Cerebellar cortex (tissue), 1 donor: Measurements from ENCODE around the gene EYS.

Source experiments
- DNase-seq: peaks from one replicate; pipeline ENCODE4 v3.0.0-alpha.2; 2015; ENCODE audit warnings: low spot score

EYS gene

GRCh38 chr6:64831680-64832079 is 875.3 kb downstream of the EYS start:
- DNase-seq, result no peak

DNA sequence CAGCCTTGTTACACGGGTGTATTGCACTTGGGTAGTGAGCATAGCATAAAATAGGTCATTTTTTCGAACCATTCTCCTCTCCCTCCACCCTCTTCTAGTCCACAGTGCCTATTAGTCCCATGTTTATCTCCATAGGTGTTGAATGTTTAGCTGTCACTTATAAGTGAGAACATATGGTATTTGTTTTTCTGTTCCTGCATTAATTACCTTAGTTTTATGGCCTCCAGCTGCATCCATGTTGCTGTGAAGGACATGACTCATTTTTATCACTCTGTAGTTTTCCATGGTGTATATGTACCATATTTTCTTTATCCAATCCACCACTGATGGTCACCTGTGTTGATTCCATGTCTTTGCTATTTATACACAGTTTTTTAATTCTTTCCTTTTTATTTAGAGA is 889.5 kb downstream of the EYS start:
- no peak for DNase-seq

- DNase-seq, result no peak
Observed at GRCh38 chr6:64815718-64816117, 891.3 kb downstream of the EYS start.

- no peak for DNase-seq
Observed at GRCh38 chr6:64812138-64812537, 894.9 kb downstream of the EYS start.

DNA sequence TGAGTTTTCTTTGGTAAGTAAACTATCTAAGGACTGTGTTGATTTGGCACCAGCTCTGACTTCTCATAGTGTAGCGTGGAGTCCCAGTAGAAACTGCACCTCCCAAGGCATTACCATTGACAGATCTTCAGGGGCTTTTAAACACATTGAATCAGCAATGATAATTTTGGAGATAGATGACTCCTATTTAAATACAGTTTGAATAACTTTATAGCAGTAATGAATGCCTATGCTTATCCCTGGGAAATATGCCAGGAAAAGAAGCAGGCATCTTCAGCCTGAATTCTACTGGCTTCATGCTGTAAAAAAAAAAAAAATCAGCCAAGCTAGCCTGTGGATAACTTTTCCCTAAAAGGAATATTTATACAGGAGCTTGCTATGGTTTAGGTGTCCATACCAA is 895.9 kb downstream of the EYS start:
- DNase-seq, result no peak

- no peak for DNase-seq
Observed at GRCh38 chr6:64807785-64808184, 899.2 kb downstream of the EYS start.

DNA sequence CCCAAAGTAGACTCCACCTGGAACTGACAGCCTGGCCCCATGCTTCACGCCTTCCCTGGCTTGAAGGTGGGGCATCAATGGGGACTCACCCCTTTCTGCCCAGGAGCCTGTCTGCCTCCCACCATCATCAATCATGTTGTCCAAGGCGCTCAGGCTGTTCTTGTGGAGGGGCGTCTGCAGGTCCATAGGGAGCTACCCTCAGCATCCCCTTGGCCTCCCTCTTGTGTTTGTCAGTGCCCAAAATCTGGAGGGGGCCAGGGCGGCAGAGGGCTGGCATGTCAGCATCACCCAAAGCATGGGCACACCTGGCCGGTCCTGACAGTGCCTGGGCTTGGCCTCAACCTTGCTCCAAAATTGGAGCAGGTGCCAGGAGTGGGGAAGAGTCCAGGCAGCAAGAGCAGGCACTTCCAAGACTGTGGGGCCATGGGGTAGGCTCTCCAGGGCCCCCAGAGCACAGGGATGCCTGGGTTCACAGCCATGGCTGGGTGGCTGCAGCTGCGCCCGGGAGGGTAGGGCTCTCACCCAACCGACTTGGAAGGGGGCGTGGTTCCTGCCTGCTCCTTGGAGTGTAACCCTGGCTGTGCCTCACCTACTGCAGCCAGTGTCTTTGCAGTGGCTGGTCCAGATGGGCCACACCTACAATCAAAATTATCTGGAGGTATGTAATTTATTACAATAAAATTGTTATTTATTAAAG is 903.4 kb downstream of the EYS start:
- DNase-seq, result no peak

GRCh38 chr6:64792534-64792933 is 914.5 kb downstream of the EYS start:
- no peak for DNase-seq

- DNase-seq, result no peak
Observed at GRCh38 chr6:64789476-64789875, 917.5 kb downstream of the EYS start.

GRCh38 chr6:64786736-64787135 is 920.3 kb downstream of the EYS start:
- DNase-seq, result no peak

DNA sequence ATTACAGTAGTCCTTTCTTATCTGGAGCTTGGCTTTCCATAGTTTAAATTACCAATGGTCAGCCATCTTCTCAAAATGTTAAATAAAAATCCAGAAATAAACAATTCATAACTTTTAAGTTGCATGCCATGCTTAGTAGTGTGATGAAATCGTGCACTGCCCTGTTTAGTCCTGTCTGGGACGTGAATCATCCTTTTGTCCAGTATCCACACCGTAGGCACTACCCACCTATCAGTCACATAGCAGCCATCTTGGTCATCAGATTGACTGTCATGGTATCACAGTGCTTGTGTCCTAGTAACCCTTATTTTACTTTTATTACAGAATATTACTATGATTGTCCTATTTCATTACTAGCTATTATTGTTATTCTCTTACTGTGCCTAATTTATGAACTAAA is 924.1 kb downstream of the EYS start:
- DNase-seq, result no peak

DNA sequence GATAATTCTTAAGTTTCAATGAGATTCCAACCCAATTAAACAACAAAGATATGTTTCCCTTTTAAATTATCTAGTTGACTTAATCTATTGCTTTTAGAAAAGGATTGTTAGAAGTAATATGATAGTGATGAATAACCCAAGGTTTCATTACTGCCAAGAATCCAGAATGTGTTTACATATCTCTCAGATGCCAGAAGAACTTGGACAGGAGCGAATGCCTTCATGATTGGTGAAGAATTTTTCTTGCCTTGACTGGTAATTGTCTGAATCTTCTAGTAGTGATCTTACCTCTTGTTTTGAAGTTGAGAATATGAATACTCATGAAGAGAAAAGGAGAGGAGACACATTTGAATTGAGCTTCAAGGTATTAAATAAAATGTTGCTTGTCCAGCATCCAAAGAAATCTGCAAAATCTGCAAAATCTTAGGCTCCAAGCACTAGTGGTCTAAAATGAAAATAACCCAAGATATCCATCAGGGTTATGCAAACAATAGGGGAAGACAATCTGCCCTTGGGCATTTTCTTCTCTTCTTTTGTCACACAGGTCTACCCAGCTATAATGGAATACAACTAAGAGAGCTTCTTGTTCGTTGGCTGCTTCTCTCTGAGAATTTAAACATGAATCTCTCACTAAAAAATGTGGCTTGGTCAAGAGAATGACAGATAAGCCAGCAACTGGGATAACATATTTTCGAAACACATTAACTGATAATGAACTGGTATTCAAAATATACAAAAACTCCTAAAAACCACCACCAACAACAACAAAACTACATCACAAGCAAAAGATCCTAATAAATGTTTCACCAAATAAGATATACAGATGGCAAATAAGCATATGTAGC is 928.9 kb downstream of the EYS start:
- no peak for DNase-seq

- no peak for DNase-seq
Observed at GRCh38 chr6:64776359-64776758, 930.7 kb downstream of the EYS start.

DNA sequence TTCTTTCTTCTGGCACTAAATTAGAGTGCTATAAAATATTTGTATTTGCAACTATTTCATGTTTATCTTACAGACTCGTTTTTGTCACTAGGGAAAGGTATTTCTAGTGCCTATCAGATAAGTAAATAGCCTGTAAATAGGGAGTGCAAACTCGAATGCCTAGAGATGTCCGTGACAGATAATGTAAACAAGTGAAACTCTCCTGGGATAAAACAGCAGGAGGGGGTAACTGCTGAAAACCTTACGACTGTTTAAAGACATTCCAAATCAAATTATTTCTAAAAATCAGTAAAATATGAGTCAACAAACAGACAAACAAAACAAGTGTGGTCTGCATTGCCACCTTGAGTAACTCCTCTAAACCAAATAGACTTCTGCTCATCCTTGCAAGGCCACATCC is 932.1 kb downstream of the EYS start:
- no peak for DNase-seq

DNA sequence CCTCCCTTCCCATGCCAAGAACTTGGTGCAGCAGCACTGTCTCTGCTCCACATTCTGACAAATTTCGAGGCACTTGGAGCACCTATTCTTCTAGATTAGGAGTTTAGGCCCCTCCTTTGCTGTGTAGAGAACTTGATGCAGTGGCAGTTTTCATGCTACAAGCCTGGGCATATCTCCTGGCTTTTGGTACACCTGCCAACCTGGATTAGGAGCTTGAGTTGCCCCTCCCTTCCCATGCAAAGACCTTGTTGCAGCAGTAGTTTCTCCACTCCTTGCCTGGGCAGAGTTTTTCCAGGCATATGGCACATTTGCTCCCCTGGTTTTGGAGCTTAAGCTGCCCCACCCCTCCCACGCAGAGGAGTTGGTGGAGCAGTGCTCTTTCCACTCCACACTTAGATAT is 956.1 kb downstream of the EYS start:
- no peak for DNase-seq

DNA sequence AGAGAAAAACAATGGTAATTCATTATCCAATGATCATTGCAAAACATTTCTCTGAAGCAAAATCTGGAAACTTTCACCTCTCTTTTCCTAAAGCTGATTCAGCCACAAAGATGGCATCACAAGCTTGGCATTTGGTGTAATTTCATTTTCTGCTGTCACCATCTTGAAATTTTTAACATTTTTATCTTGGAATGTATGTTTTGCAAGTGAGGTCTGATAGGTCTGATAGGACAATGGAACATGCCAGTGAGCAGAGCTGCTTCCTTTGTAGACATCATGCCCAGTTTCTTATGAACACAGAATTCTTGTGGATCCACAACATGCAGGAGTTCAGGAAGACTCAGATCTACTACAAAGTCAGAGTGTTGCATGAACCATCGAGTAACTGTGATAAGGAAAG is 969.6 kb downstream of the EYS start:
- no peak for DNase-seq

- DNase-seq, result no peak
Observed at GRCh38 chr6:64736421-64736950, 970.5 kb downstream of the EYS start.

DNA sequence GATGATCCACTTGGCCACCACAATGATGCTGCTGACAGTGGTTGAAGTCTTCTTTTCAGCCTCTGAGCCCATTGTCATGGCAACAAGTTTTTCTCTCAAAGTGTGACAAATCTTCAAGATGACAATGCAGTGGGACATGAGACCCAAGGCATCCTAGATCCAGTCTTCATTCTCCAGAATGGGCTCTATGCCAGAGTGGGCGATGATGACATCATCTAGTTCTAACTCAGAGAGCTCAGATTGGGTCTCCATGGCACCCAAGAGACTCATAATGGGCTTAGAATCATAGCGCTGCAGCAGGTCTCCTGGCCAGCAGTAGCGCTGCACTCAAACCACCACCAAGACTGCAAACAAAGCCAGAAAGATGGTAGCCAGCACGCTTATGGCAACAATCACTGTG is 973.6 kb downstream of the EYS start:
- DNase-seq, result no peak

DNA sequence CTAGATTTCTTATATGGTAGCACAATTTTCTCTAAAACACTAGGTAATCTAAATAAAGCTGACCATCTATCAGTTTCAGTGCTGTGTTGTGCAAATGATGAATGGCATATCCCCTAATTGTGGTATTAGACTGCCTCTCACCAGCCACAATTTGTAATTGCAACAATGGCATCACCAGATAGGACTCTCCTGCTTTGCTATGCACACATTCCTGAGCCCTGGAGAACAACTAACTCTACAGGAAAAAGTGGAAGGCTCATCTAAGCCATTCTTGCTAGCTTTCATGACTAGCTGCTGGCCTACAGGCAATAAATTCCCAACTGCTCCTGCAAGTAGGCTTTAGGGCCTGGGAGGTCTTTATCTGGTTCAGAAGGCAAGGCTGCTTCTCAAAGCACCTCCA is 974.1 kb downstream of the EYS start:
- no peak for DNase-seq

- no peak for DNase-seq
Observed at GRCh38 chr6:64729522-64729921, 977.5 kb downstream of the EYS start.

DNA sequence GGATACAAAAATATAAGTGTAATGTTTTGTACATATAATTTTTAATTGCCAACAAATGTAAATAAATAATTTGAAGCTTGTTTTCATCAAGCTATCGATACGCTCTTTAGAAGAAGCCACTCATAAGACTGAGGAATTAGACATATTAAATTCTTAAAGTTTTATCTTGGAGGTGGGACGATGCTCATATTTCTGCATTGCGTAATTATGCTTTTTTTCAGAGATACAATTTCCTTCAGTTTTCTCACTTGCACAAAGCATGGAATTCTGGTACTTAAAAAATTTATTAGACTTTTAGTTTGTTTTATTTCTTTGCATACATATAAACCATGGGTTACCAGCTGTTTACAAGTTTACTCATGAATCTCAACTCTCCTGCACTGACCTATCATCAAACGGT is 980.0 kb downstream of the EYS start:
- DNase-seq, result no peak

DNA sequence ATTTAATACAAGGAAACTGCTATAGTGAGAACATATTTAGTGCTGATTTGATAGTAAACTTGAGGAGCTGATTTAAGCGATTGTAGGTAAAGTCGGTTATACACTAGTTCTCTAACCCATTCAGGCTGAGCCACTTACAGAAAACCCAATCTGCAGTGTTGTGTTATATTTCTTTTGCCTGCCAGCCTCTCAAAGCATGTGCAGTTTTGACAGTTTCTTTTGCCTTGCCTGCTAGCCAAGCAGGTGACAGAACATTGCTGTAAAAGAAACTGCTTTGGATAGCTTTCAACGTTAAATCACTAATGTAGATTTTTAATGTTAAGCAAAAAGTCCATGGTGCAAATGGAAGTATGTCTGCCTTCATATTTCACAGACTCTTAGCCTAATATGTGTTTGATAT is 982.9 kb downstream of the EYS start:
- no peak for DNase-seq

DNA sequence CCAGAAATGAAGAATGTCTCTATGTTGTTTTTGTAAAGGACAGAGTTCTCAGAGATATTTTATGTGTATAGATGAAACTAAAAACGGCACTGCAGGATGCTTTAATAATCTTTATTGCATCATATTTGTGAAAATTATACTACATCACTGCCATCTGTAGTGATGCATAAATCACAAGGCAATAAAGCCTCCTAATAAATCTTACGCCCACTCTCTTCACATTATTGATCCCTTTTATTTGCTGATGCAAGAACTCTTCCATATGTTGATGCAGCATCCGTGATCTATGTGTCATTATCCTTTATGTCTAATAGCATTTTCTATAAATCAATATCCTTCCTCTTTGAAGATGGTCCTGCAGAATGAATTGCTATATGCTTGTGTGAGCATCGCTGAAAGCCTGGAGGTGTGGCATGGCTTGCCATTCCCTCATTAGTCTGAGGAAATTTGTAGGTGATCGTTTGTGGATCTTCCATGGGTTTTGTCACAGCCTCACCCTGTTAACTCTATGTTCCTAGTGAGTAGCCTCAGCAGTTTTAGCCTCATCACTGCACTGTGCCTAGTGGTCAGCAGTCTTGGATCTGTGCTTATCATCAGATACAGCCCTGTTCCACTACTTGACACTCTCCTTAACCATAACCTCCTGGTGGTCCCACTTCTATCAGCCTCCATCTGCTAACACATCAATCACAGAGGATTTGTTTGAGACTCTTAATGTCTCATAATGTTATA is 983.5 kb downstream of the EYS start:
- no peak for DNase-seq
